HG03196 (cell line): ENCODE results near the gene S100A9.

Experiments
- ATAC-seq: cut with Tn5 transposase; IDR thresholded peaks from one replicate; pipeline ENCODE4 v1.9.1; 2021; ENCODE audit not compliant: unreplicated experiment

The S100A9 gene

GRCh38 chr1:153359241-153359640 lies 1.6 kb downstream of the S100A9 start:
- ATAC-seq = no peak

GRCh38 chr1:153360190-153360589 lies 2.5 kb downstream of the S100A9 start:
- no peak for ATAC-seq

- no peak for ATAC-seq
These were observed 3.2 kb downstream of the S100A9 start for GRCh38 chr1:153360592-153361479.

- no peak for ATAC-seq
These were observed 3.9 kb downstream of the S100A9 start for GRCh38 chr1:153361480-153362109.

GRCh38 chr1:153362187-153362775 lies 4.6 kb downstream of the S100A9 start:
- no peak for ATAC-seq

GRCh38 chr1:153363641-153364040 lies 6.0 kb downstream of the S100A9 start:
- no peak for ATAC-seq

- ATAC-seq = no peak
These were observed 6.5 kb downstream of the S100A9 start for GRCh38 chr1:153364156-153364555.

GRCh38 chr1:153364766-153365666 lies 7.4 kb downstream of the S100A9 start:
- ATAC-seq = no peak

GRCh38 chr1:153365696-153366095 lies 8.0 kb downstream of the S100A9 start:
- no peak for ATAC-seq

- ATAC-seq = no peak
These were observed 8.6 kb downstream of the S100A9 start for GRCh38 chr1:153366261-153366660.

- no peak for ATAC-seq
These were observed 9.4 kb downstream of the S100A9 start for GRCh38 chr1:153367090-153367489.

GRCh38 chr1:153368495-153368894 lies 10.8 kb downstream of the S100A9 start:
- ATAC-seq = no peak

GRCh38 chr1:153370146-153370545 lies 12.5 kb downstream of the S100A9 start:
- no peak for ATAC-seq

GRCh38 chr1:153371231-153371630 lies 13.6 kb downstream of the S100A9 start:
- ATAC-seq = no peak

- ATAC-seq = no peak
These were observed 14.9 kb downstream of the S100A9 start for GRCh38 chr1:153372571-153372970.

- no peak for ATAC-seq
These were observed 16.4 kb downstream of the S100A9 start for GRCh38 chr1:153374071-153374470.

- no peak for ATAC-seq
These were observed 17.9 kb downstream of the S100A9 start, which contains the start of gene S100A12 for GRCh38 chr1:153375511-153375910. Gene S100A12 (minus strand): TSS chr1:153375621. CDS start chr1:153374592, 1,029 bp downstream.

GRCh38 chr1:153379591-153379990 lies 21.9 kb downstream of the S100A9 start:
- no peak for ATAC-seq

- ATAC-seq = no peak
These were observed 23.1 kb downstream of the S100A9 start for GRCh38 chr1:153380711-153381110.

- no peak for ATAC-seq
These were observed 27.4 kb downstream of the S100A9 start for GRCh38 chr1:153384958-153385580.
